ENCODE results near the gene NFE2L1.
"Not testable (repeated sequence)": the region's sequence is repeated elsewhere in the genome, so short reads cannot be mapped to it uniquely, and the experiment has no call there.

Gene NFE2L1

GRCh38 chr17:48024149-48025039, 23.8 kb upstream of the NFE2L1 start:
- no peak for DNase-seq (ENCODE audit: low read depth)

DNA sequence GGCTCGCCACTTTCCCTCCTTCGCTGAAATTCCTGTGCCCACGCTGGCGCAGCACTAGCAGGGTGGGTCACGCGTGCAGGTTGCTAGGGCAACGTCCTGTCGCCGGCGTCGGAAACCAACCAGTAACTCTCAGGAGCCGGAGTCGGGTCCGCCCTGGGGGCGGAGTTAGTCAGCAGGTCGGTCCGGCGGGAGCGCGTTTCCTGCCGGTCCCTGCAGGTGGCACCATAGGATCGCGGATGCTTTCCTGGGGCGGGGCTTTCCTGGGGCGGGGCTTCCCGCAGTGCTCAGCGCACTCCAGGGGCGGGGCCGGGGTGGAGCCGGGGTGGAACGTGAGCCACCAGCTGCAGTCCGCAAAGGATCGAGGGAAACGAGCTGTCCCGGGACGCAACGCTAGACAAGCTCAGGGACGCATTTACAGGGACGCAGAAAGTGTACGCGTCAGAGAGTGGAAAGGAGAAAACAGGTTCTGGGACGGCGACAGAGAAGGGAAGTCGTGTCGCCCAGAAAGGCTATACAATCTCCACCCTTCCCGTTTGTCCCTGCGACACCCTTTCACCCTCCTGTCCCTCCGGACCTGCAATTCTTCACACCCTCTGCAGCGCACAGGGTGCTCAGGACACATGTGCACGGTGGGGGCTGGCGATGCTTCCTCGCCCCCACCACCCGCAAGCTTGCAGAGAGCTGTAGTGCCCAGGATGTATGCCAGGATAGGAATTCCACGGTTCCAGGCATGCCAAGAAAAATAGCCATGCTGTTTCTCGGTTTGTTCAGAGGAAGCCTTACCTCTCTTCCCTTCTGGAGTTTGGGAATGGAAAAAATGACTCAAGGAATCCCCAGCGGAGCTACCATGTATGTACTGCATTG, 22.9 kb upstream of the NFE2L1 start:
- DNase-seq (ENCODE audit: low read depth) = peak; percentile 86

DNA sequence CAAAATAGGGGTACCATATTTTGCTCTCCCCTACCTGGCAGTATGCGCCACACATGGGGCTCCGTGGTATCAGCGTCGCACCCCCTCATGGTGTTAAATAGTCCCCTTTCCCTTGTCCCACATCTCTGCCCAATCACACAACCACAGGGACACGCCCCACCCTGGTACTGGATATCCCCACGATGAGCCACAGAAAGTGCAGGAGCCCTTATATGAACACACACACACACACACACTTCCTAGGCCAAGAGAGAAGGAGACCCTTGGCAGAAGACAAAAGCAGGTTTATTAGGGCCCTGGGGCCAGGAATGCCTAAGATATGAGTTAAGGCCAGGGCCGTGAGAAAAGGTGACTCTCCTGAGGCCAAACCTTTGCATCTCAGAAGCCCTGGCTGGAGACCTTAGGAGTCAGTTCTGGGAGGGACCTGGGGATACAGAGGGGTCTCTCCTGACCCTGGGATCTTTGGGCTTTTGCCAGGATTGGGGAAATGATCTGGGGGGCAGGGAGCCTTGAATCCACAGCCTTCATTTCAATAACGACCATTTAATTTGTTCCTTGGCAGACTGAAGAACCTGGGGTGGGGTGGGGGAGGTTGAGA, 22.2 kb upstream of the NFE2L1 start:
- DNase-seq (ENCODE audit: low read depth) = no peak

- no peak for DNase-seq (ENCODE audit: low read depth)
These were observed 21.4 kb upstream of the NFE2L1 start for GRCh38 chr17:48026502-48027321.

- DNase-seq (ENCODE audit: low read depth) = no peak
These were observed 20.7 kb upstream of the NFE2L1 start for GRCh38 chr17:48027322-48027981.

GRCh38 chr17:48028736-48029135, 19.4 kb upstream of the NFE2L1 start:
- no peak for DNase-seq (ENCODE audit: low read depth)

- DNase-seq (ENCODE audit: low read depth) = no peak
These were observed 17.6 kb upstream of the NFE2L1 start for GRCh38 chr17:48030531-48030930.

DNA sequence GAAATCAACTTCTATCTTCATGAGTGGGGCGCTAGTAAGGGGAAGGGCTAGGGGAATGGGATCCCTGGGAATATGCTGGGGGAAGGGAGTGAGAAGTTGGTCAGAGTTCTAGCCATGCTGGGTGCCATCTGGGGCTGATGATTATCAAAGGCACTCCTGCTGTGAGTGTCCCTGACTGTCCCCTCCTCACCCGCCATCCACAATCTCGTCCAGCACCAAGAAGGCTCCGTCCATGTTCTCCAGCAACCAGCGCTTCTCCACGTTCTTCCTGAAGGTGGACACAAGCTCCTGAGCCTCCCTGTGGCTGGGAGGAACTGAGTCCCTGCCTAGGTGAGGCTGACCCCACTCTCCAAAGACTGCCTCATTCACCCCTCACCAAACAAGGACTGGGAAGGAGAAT, 16.2 kb upstream of the NFE2L1 start:
- DNase-seq (ENCODE audit: low read depth) = no peak

- not testable (repeated sequence) for DNase-seq (ENCODE audit: low read depth)
These were observed 13.4 kb upstream of the NFE2L1 start for GRCh38 chr17:48034734-48035133.

DNA sequence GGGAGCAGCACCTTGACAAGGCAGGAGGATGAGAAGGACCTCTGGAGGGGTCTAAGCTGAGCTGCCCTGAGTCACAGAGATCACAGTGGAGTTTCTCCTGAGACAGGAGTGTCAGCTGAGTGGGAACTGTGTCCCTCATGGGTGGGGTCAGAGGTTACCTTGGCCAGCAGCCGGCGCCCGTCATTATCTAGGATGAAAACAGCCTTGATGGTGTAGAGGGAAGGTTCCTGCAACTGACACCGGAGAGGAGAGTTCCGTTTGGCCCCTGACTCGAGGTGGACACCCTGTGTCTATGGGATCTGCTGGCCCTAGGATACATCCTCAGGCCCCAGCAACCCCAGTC, 11.5 kb upstream of the NFE2L1 start:
- DNase-seq (ENCODE audit: low read depth) = no peak

GRCh38 chr17:48037036-48037837, 10.9 kb upstream of the NFE2L1 start, which contains the start of gene COPZ2:
COPZ2 (minus strand) TSS chr17:48037797; CDS start chr17:48037777, 20 bp downstream.
- DNase-seq (ENCODE audit: low read depth) = no peak

DNA sequence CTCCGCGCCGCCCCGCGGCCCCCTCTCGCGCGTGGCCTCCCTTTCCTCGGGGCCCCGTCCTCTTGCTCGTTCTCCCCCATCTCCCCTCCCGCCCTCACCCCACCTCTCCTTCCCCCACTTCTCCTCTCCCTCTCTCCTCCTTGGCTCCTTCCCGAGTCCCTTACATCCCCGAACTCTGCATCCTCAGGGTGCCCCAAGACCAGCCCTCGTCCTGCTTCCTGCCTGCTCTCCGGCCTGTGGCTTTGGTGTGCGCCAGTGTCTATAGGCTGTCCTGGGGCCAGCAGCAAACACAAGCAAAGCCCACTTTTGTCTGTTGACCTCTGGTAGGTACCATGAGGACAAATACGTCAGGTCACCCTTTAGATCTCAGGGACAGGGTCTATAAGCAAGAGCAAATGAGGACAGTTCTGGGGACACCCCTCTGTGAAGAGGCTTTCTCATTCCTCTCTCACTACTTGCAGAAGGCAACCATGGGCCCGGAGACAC, 10.3 kb upstream of the NFE2L1 start:
- no peak for DNase-seq (ENCODE audit: low read depth)

GRCh38 chr17:48038687-48039086, 9.5 kb upstream of the NFE2L1 start:
- DNase-seq (ENCODE audit: low read depth) = no peak

DNA sequence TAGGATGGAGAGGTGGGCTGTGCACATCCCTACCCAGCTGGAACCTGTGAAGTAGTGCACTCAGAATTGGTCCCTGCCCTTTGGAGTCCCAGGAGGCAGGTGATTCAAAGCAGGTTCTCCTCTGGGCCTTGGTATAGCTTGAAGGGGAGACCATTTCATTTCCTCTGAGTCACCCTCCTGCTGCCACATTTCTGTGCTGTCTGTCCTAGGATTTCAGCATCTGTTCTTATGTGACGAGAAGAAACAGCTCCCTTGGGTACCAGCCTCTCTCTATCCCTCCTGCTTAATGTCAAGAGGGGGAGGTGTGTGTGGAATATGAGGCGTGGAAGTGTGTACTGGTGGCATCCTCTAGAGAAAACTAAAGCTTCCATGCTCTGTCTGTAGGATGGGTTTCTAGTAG, 5.0 kb upstream of the NFE2L1 start:
- DNase-seq (ENCODE audit: low read depth) = no peak

DNA sequence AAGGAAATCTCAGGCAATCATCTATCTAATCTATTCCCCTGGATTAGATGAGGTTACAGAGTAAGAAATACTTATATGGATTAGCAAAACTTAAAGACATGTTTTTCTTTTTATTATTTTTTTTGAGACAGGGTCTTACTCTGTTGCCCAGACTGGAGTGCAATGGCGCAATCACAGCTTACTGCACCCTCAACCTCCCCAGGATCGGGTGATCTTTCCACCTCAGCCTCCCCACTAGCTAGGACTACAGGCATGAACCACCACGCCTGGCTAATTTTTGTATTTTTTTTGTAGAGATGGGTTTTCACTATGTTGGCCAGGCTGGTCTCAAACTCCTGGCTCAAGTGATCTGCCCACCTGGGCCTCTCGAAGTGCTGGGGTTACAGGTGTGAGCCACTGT, 3.3 kb upstream of the NFE2L1 start:
- DNase-seq (ENCODE audit: low read depth) = no peak

- DNase-seq (ENCODE audit: low read depth) = no peak
These were observed 2.7 kb upstream of the NFE2L1 start for GRCh38 chr17:48045316-48046001.

GRCh38 chr17:48046296-48046695, 1.9 kb upstream of the NFE2L1 start:
- no peak for DNase-seq (ENCODE audit: low read depth)

DNA sequence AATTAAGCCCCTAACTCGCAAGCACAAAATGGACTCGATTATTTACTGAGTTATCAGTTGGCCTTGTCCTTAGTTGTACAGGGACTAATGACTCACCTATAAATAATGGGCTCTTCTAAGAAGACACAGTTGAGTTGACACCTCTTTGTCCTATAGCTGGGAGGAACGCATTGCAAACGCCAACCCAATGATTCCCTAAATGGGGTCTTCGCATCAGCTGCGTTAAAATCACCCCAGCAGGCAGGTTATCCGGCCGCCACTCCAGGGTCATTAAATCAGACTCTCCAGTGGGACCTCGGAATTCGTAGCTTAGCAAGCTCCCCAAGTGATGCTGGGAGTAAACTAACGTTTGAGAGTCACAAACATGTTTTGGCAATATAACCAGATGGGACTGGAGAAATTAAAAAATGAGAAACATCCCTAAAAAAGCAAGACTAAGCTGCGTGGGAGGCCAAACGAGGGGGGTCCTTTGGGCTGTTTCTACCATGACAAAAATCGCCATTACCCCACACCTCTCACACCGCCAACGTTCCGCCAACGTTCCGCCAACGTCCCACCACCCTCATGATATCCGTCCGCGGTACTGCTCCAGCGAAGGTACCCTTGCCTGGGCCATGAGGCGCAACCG, 932 bp upstream of the NFE2L1 start:
- DNase-seq (ENCODE audit: low read depth) = no peak
